ENCODE results near the gene SORCS1.

SORCS1 gene

DNA sequence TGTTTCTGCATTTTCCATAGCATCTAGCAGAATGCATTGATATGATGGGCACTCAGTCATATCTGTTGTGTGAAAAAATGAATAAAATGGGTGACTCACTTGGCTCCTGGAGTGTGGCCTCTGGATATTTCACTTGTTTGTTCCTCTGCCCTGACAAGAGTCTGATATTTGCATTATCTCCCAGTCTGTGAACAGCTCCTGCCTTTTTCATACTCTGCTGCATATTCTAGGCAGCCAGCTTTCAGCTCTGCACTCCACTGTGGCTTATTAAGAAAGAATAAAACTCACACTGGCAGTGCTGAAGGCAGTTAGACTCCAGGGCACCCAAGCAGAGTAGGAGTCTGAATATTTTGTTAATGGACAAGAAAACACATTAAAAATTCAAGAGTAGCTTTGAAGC, 623.9 kb downstream of the SORCS1 start:
- DNase-seq (ENCODE audit: low spot score): peak; percentile 2

DNA sequence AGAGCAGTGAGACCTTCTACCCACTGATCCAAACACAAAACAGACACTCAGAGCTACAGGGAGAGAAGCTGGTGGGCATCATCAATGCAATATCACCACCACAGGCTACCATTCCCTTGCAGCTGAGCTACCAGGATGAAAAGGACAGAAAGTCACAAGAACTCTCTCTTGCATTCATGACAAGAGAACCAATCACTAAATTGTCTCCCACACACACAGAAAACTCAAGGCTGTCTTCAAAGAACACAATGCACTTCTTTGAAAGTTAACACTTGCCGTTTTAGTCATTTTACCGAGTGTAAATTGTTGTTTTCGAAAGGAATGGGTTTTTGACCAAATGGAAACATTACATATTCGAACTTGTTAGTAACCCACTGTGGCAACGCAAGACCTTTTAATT, 626.6 kb downstream of the SORCS1 start:
- DNase-seq (ENCODE audit: low spot score): no peak

GRCh38 chr10:106535304-106535953, 629.1 kb downstream of the SORCS1 start:
- no peak for DNase-seq (ENCODE audit: low spot score)

GRCh38 chr10:106534441-106534840, 630.1 kb downstream of the SORCS1 start:
- DNase-seq (ENCODE audit: low spot score): no peak

GRCh38 chr10:106528702-106529101, 635.8 kb downstream of the SORCS1 start:
- DNase-seq (ENCODE audit: low spot score): no peak

DNA sequence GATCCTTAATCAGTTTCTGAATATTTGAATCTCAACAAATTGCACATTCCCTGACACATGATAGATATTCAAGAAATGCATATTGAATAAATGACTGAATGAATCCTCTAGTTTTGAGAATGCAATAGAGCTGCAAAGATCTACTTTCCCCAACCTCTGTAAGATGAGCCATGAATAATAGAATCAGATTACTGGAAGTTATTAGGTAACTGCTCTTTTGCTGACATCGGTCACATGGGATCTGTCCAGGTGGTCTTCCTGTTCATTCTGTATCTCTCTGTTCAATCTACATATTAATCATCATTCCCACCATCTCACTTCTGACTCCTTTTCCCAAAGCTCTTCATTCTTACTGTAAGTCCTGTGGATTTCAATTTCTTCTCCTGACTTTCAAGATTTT, 638.7 kb downstream of the SORCS1 start:
- DNase-seq (ENCODE audit: low spot score): no peak

All from kidney tubule cell (primary cell).